DOHH2 (cell line): ENCODE results near the gene SELENOP.

Experiments used
- H3F3A ChIP-seq: fragments of 200-600 bp; sonication (generic), shearing (Covaris generic); 2 replicates; pipeline ENCODE4 v1.6.0; 2016; ENCODE audit warnings: antibody characterized with exemption, mild to moderate bottlenecking; ENCODE audit not compliant: control insufficient read depth, insufficient read depth
- H3K27ac ChIP-seq: fragments of 200-600 bp; sonication (generic); 2 replicates; pipeline ENCODE4 v1.5.1; 2014; ENCODE audit warnings: low read depth, mild to moderate bottlenecking, low read length, moderate library complexity
- H3K27me3 ChIP-seq: fragments of 200-600 bp; sonication (generic); 2 replicates; pipeline ENCODE4 v1.6.1; 2014; ENCODE audit warnings: mild to moderate bottlenecking, low read length, mixed read lengths; ENCODE audit not compliant: control insufficient read depth
- H3K36me3 ChIP-seq: fragments of 200-600 bp; sonication (generic); 2 replicates; pipeline ENCODE4 v1.6.1; 2014; ENCODE audit warnings: mild to moderate bottlenecking, low read length, moderate library complexity, mixed read lengths; ENCODE audit not compliant: control insufficient read depth
- H3K4me1 ChIP-seq: fragments of 200-600 bp; sonication (generic); 2 replicates; pipeline ENCODE4 v1.6.1; 2014; ENCODE audit warnings: mild to moderate bottlenecking, low read length, mixed read lengths; ENCODE audit not compliant: control insufficient read depth
- H3K4me2 ChIP-seq: fragments of 200-600 bp; sonication (generic); 2 replicates; pipeline ENCODE4 v1.6.0; 2014; ENCODE audit warnings: mild to moderate bottlenecking, low read length, moderate library complexity
- H3K4me3 ChIP-seq: fragments of 200-600 bp; sonication (generic); 2 replicates; pipeline ENCODE4 v1.5.1; 2014; ENCODE audit warnings: mild to moderate bottlenecking, low read length, mixed read lengths
- H3K79me2 ChIP-seq: fragments of 200-600 bp; sonication (generic); 2 replicates; pipeline ENCODE4 v1.6.1; 2014; ENCODE audit warnings: mild to moderate bottlenecking, low read length, mixed read lengths; ENCODE audit not compliant: control insufficient read depth
- H3K9me2 ChIP-seq: fragments of 200-600 bp; sonication (generic); replicated peaks from 2 replicates; pipeline ENCODE4 v1.6.1; 2014; ENCODE audit warnings: mild to moderate bottlenecking, low read length, mixed read lengths; ENCODE audit not compliant: control insufficient read depth
- H3K9me3 ChIP-seq: fragments of 200-600 bp; sonication (generic); 2 replicates; pipeline ENCODE4 v1.6.1; 2014; ENCODE audit warnings: antibody characterized with exemption, low read length, mixed read lengths; ENCODE audit not compliant: control insufficient read depth, insufficient read depth
- H4K20me1 ChIP-seq: fragments of 200-600 bp; sonication (generic); 2 replicates; pipeline ENCODE4 v1.6.0; 2014; ENCODE audit warnings: low read depth, mild to moderate bottlenecking, antibody characterized with exemption, low read length, moderate library complexity; ENCODE audit not compliant: control insufficient read depth, insufficient read depth
- EZH2phosphoT487 ChIP-seq: fragments of 200-600 bp; sonication (generic); IDR thresholded peaks from 2 replicates; pipeline ENCODE4 v1.6.1; 2017; ENCODE audit warnings: borderline replicate concordance, mild to moderate bottlenecking, antibody characterized with exemption, low read length, moderate library complexity, mixed read lengths
- TF ChIP-seq, protein P1 (sequence below): fragments of 200-600 bp; sonication (generic); IDR thresholded peaks from one replicate; pipeline ENCODE4 v1.5.1; 2014; ENCODE audit warnings: antibody characterized with exemption, mild to moderate bottlenecking, low read depth, low read length; ENCODE audit not compliant: poor library complexity, severe bottlenecking

SELENOP gene

DNA sequence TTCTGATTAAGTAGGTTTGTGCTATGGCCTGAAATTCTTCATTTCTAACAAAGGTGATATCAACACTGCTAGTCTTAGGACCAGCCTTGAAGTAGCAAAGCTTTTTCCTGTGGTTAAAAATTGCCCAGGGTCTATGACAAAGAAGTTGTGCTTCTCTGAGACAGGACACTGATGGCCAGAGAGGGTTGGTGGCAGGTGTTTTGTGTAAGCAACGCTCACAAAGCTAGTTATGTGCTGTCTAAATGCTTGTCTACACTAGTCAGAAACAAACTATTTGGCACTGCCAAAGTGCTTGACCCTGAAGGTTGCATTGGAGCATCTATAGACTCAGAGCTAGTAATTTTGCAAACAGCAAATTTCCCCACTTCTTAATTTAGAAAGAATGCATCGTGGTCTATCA is 44.1 kb upstream of the SELENOP start:
- H3K4me3 ChIP-seq: no peak overlapping the region
- no peak overlapping the region for H3K27ac ChIP-seq
- H3K9me3 ChIP-seq: no peaks in the 10 kb centered on the region
- no peaks in the 10 kb centered on the region for H3K79me2 ChIP-seq
- H3K36me3 ChIP-seq: no peaks in the 10 kb centered on the region
- H3K27me3 ChIP-seq: no peaks in the 10 kb centered on the region
- no peaks in the 10 kb centered on the region for H3F3A ChIP-seq
- H3K4me2 ChIP-seq: no peak overlapping the region
- no peaks in the 10 kb centered on the region for H4K20me1 ChIP-seq
- no peaks in the 10 kb centered on the region for H3K9me2 ChIP-seq
- TF ChIP-seq, protein P1, sequence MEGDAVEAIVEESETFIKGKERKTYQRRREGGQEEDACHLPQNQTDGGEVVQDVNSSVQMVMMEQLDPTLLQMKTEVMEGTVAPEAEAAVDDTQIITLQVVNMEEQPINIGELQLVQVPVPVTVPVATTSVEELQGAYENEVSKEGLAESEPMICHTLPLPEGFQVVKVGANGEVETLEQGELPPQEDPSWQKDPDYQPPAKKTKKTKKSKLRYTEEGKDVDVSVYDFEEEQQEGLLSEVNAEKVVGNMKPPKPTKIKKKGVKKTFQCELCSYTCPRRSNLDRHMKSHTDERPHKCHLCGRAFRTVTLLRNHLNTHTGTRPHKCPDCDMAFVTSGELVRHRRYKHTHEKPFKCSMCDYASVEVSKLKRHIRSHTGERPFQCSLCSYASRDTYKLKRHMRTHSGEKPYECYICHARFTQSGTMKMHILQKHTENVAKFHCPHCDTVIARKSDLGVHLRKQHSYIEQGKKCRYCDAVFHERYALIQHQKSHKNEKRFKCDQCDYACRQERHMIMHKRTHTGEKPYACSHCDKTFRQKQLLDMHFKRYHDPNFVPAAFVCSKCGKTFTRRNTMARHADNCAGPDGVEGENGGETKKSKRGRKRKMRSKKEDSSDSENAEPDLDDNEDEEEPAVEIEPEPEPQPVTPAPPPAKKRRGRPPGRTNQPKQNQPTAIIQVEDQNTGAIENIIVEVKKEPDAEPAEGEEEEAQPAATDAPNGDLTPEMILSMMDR: no peak
- no peak for TF ChIP-seq EZH2phosphoT487
- H3K4me1 ChIP-seq: no peaks in the 10 kb centered on the region

DNA sequence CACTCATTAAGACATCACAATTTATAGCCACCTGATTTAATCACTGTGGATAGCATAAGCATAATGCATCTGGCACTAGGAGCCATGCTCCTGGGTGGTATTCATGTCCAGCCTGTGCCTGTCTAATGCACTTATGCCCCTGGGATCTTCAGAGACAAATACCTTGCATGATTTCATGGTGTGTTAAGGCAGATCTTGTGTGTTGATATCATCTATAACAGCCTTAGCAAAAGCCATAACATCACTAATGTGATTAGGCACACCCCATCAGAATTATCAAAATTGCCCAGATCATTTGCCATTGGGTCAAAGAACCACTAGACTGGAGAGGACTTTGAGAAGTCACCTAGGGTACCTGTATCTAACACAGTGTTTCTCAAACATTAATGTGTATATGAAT is 43.7 kb upstream of the SELENOP start:
- no peaks in the 10 kb centered on the region for H3K79me2 ChIP-seq
- no peaks in the 10 kb centered on the region for H3K36me3 ChIP-seq
- H3K4me3 ChIP-seq: no peak overlapping the region
- no peaks in the 10 kb centered on the region for H3F3A ChIP-seq
- H3K9me3 ChIP-seq: no peaks in the 10 kb centered on the region
- no peak overlapping the region for H3K4me2 ChIP-seq
- H3K4me1 ChIP-seq: no peaks in the 10 kb centered on the region
- H3K9me2 ChIP-seq: no peaks in the 10 kb centered on the region
- no peak for TF ChIP-seq EZH2phosphoT487
- TF ChIP-seq, protein P1: no peak
- no peaks in the 10 kb centered on the region for H4K20me1 ChIP-seq
- no peak overlapping the region for H3K27ac ChIP-seq
- H3K27me3 ChIP-seq: no peaks in the 10 kb centered on the region

DNA sequence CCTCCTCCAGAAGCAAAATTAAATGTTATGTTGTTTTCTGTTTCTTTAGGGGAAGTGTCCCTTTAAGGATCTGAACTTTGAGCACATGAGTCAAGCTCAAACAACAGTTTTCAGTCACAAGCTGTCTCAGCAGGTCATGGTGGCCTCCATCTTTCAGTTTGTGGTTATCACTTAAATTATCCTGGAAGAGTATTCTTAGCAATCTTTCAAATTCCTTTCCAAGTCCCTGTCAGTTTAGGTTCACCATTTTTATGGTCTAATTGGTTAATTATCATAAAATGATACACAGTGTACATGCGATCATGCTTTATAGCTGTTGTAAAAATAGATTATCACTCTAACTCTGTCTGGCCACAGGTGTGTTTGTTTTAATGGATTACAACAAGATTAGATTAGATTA is 43.1 kb upstream of the SELENOP start:
- Histone ChIP-seq H3K79me2 (no peaks in the 10 kb centered on the region), H3K36me3 (no peaks in the 10 kb centered on the region), H3K4me3 (no peak overlapping the region), H3K9me3 (no peaks in the 10 kb centered on the region), H3F3A (no peaks in the 10 kb centered on the region), H3K4me2 (no peak overlapping the region), H3K27me3 (no peaks in the 10 kb centered on the region), H3K27ac (no peak overlapping the region), H4K20me1 (no peaks in the 10 kb centered on the region), H3K4me1 (no peaks in the 10 kb centered on the region), H3K9me2 (no peaks in the 10 kb centered on the region)
- TF ChIP-seq, protein P1: no peak

DNA sequence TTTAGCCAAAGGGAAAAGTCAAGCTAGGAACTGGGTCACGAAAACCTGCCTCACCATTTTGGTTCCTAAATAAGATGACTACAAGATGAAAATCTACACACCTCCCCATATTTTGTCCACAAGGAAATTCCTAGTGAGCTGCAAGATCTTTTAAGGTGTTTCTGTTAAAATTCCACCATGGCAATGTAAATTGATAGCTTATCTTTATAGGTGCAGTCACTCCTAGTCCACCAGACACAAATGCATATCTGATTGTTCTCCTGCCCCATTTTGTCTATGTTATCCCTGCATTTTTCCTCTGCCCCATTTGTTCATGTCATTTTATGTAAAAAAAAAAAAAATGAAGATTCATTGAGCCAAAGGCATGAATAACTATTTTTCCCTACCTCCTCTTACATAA is 41.1 kb upstream of the SELENOP start:
- Histone ChIP-seq H3K4me1 (no peaks in the 10 kb centered on the region), H3K9me3 (no peaks in the 10 kb centered on the region), H4K20me1 (no peaks in the 10 kb centered on the region), H3K4me3 (no peak overlapping the region), H3K9me2 (no peaks in the 10 kb centered on the region), H3K79me2 (no peaks in the 10 kb centered on the region), H3K27me3 (no peaks in the 10 kb centered on the region), H3K4me2 (no peak overlapping the region), H3K27ac (no peak overlapping the region), H3F3A (no peaks in the 10 kb centered on the region), H3K36me3 (no peaks in the 10 kb centered on the region)
- TF ChIP-seq, protein P1: no peak
- TF ChIP-seq EZH2phosphoT487: no peak
